ENCODE results near the gene TEX53. TPM values are rescaled to one million over a fixed set of nuclear protein-coding genes. Genes with fewer than 3 reads are reported as not detected.

TEX53 gene
- polyA plus RNA-seq, 1 donor from 2014 or later, result not detected

GRCh38 chr9:114643001-114643400 lies 14.6 kb downstream of the TEX53 start:
- no peaks in the 10 kb centered on the region for H3K36me3 ChIP-seq (ENCODE audit: insufficient read depth, low read length)
- H3K79me2 ChIP-seq (replicated peaks; ENCODE audit: insufficient read depth, low read length), result no peaks in the 10 kb centered on the region
- H3K4me2 ChIP-seq (ENCODE audit: low read length), result no peak overlapping the region
- no peak overlapping the region for H3K27ac ChIP-seq (ENCODE audit: low read length)
- no peak overlapping the region for H3K9ac ChIP-seq (ENCODE audit: low read length)
- no peak overlapping the region for H3K4me3 ChIP-seq (ENCODE audit: low read length)
- H3F3A ChIP-seq (ENCODE audit: insufficient read depth, low read length, poor library complexity, severe bottlenecking), result no peaks in the 10 kb centered on the region
- H3K9me3 ChIP-seq (ENCODE audit: low read length), result no peaks in the 10 kb centered on the region
- no peaks in the 10 kb centered on the region for H3K27me3 ChIP-seq (ENCODE audit: insufficient read depth, low read depth, low read length)
- TF ChIP-seq EZH2 (IDR thresholded peaks at IDR 0.05; ENCODE audit: borderline replicate concordance, insufficient read depth, low read length, poor library complexity, severe bottlenecking), result no peak
- no peaks in the 10 kb centered on the region for H3K9me2 ChIP-seq (ENCODE audit: insufficient read depth, low read length)
- H4K20me1 ChIP-seq (ENCODE audit: insufficient read depth), result no peaks in the 10 kb centered on the region
- H2AFZ ChIP-seq (ENCODE audit: low read depth, low read length), result no peak overlapping the region

GRCh38 chr9:114641967-114642366 lies 15.6 kb downstream of the TEX53 start:
- no peaks in the 10 kb centered on the region for H3K79me2 ChIP-seq (replicated peaks; ENCODE audit: insufficient read depth, low read length)
- H2AFZ ChIP-seq (ENCODE audit: low read depth, low read length), result no peak overlapping the region
- no peaks in the 10 kb centered on the region for H3K36me3 ChIP-seq (ENCODE audit: insufficient read depth, low read length)
- H3K27ac ChIP-seq (ENCODE audit: low read length), result no peak overlapping the region
- no peaks in the 10 kb centered on the region for H3F3A ChIP-seq (ENCODE audit: insufficient read depth, low read length, poor library complexity, severe bottlenecking)
- no peaks in the 10 kb centered on the region for H3K9me2 ChIP-seq (ENCODE audit: insufficient read depth, low read length)
- TF ChIP-seq REST (IDR thresholded peaks at IDR 0.05; ENCODE audit: borderline replicate concordance), result no peak
- no peak for TF ChIP-seq TAF1 (IDR thresholded peaks at IDR 0.05; ENCODE audit: low read depth)
- TF ChIP-seq CTCF (IDR thresholded peaks at IDR 0.05; ENCODE audit: poor library complexity, severe bottlenecking), result no peak
- TF ChIP-seq POLR2AphosphoS5 (IDR thresholded peaks at IDR 0.05), result no peak
- no peak for TF ChIP-seq SMC3 (conservative IDR thresholded peaks at IDR 0.05; ENCODE audit: poor library complexity)
- no peak for TF ChIP-seq EP300 (conservative IDR thresholded peaks at IDR 0.05; ENCODE audit: poor library complexity, severe bottlenecking)
- TF ChIP-seq MXI1 (conservative IDR thresholded peaks at IDR 0.05; ENCODE audit: poor library complexity, severe bottlenecking), result no peak
- TF ChIP-seq RAD21 (conservative IDR thresholded peaks at IDR 0.05), result no peak
- TF ChIP-seq EZH2 (IDR thresholded peaks at IDR 0.05; ENCODE audit: borderline replicate concordance, insufficient read depth, low read length, poor library complexity, severe bottlenecking), result no peak
- H3K4me3 ChIP-seq (ENCODE audit: low read length), result no peak overlapping the region
- H4K20me1 ChIP-seq (ENCODE audit: insufficient read depth), result no peaks in the 10 kb centered on the region
- no peaks in the 10 kb centered on the region for H3K9me3 ChIP-seq (ENCODE audit: low read length)
- H3K4me2 ChIP-seq (ENCODE audit: low read length), result no peak overlapping the region
- H3K9ac ChIP-seq (ENCODE audit: low read length), result no peak overlapping the region
- H3K27me3 ChIP-seq (ENCODE audit: insufficient read depth, low read depth, low read length), result no peaks in the 10 kb centered on the region

GRCh38 chr9:114638404-114638803 lies 19.2 kb downstream of the TEX53 start:
- Histone ChIP-seq H3K4me2 (ENCODE audit: low read length) (no peak overlapping the region), H3K79me2 (replicated peaks; ENCODE audit: insufficient read depth, low read length) (no peaks in the 10 kb centered on the region), H3K27ac (ENCODE audit: low read length) (no peak overlapping the region), H4K20me1 (ENCODE audit: insufficient read depth) (no peaks in the 10 kb centered on the region), H3F3A (ENCODE audit: insufficient read depth, low read length, poor library complexity, severe bottlenecking) (no peaks in the 10 kb centered on the region), H3K9me2 (ENCODE audit: insufficient read depth, low read length) (no peaks in the 10 kb centered on the region), H3K9ac (ENCODE audit: low read length) (no peak overlapping the region), H3K27me3 (ENCODE audit: insufficient read depth, low read depth, low read length) (no peaks in the 10 kb centered on the region), H3K36me3 (ENCODE audit: insufficient read depth, low read length) (no peaks in the 10 kb centered on the region), H3K4me3 (ENCODE audit: low read length) (no peak overlapping the region), H3K9me3 (ENCODE audit: low read length) (no peaks in the 10 kb centered on the region), H2AFZ (ENCODE audit: low read depth, low read length) (no peak overlapping the region)
- TF ChIP-seq EZH2 (IDR thresholded peaks at IDR 0.05; ENCODE audit: borderline replicate concordance, insufficient read depth, low read length, poor library complexity, severe bottlenecking), result no peak
